Measurements from ENCODE around the gene MADD. TPM values are rescaled to one million over a fixed set of nuclear protein-coding genes. Genes with fewer than 3 reads are reported as not detected.
A peak's percentile ranks its signal among the peaks of the same experiment; 100 is the strongest.

MADD gene
- total RNA-seq, 1 experiment from 2014 or later, result 132 TPM

DNA sequence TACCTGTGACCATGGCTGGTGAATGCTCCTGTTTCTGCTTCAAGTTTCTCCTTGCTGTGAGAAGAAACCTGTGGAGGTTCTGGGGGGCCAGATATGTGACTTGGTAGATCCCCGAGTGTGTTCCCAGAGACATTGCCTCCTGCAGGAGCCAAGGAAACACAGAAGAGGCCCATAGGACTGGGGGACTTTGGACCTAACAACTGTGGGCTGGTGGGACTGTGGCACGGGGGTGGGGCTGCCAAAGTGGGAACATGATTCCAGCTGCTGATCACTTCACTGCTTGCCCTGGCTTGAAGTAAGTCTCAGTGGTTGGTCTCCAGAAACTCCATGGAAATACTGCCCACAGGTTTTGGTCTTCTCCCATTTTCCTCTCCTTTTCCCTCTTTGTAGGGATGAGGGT lies 16.3 kb upstream of the MADD start:
- no peak for DNase-seq (ENCODE audit: low spot score)
- Histone ChIP-seq H3K4me3 (ENCODE audit: low read depth, low read length, poor library complexity, severe bottlenecking) (no peak overlapping the region), H3K27me3 (replicated peaks; ENCODE audit: insufficient read depth, low read depth, low read length, poor library complexity) (no peaks in the 10 kb centered on the region), H3K36me3 (ENCODE audit: insufficient read depth, low read length, poor library complexity, severe bottlenecking) (no peaks in the 10 kb centered on the region), H3K4me1 (ENCODE audit: insufficient read depth, low read length, poor library complexity, severe bottlenecking) (peaks cover 30% of the 10 kb centered on the region), H3K27ac (ENCODE audit: low read depth, low read length, poor library complexity, severe bottlenecking) (peak overlapping the region; percentile 55), H3K9me3 (ENCODE audit: low read depth, low read length, poor library complexity, severe bottlenecking) (no peaks in the 10 kb centered on the region)
- TF ChIP-seq EZH2 (IDR thresholded peaks at IDR 0.05; ENCODE audit: borderline replicate concordance, low read depth, low read length, poor library complexity, severe bottlenecking), result no peak
- TF ChIP-seq, protein P1, sequence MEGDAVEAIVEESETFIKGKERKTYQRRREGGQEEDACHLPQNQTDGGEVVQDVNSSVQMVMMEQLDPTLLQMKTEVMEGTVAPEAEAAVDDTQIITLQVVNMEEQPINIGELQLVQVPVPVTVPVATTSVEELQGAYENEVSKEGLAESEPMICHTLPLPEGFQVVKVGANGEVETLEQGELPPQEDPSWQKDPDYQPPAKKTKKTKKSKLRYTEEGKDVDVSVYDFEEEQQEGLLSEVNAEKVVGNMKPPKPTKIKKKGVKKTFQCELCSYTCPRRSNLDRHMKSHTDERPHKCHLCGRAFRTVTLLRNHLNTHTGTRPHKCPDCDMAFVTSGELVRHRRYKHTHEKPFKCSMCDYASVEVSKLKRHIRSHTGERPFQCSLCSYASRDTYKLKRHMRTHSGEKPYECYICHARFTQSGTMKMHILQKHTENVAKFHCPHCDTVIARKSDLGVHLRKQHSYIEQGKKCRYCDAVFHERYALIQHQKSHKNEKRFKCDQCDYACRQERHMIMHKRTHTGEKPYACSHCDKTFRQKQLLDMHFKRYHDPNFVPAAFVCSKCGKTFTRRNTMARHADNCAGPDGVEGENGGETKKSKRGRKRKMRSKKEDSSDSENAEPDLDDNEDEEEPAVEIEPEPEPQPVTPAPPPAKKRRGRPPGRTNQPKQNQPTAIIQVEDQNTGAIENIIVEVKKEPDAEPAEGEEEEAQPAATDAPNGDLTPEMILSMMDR (conservative IDR thresholded peaks at IDR 0.05; ENCODE audit: low read depth, low read length), result no peak
- POLR2A ChIA-PET (ENCODE audit: low non-redundant PET), result no interaction called here
- BruUV-seq (replicated peaks), result no TSS peak
- CTCF ChIA-PET, result no interaction called here
- intact Hi-C loops (cut with micrococcal nuclease; ENCODE audit: unreplicated experiment), result no loop called here

DNA sequence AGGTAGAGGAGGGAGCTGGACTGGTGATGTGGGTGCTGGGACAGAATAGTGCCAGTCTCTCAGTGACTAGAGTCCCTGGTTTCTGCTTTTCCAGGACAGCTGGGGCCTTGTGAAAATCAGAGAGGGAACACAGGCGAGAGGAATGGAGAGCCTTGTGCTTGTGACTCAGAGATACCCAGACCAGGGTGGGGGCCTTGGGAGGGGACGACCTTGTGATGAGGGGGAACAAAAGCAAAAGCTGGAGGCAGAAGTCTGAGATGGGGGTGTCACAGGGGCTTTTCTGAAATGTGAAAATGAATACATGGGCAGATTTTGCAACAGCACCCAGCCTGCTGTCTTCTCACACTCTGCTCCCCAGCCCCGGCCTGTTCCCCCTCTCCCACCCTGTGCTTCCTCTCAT lies 15.5 kb upstream of the MADD start:
- no peak for TF ChIP-seq EZH2 (IDR thresholded peaks at IDR 0.05; ENCODE audit: borderline replicate concordance, low read depth, low read length, poor library complexity, severe bottlenecking)
- TF ChIP-seq, protein P1 (conservative IDR thresholded peaks at IDR 0.05; ENCODE audit: low read depth, low read length), result no peak
- BruUV-seq (replicated peaks), result no TSS peak
- CTCF ChIA-PET, result no interaction called here
- H3K27ac ChIP-seq (ENCODE audit: low read depth, low read length, poor library complexity, severe bottlenecking), result peak overlapping the region; percentile 55
- no peaks in the 10 kb centered on the region for H3K36me3 ChIP-seq (ENCODE audit: insufficient read depth, low read length, poor library complexity, severe bottlenecking)
- peaks cover 28% of the 10 kb centered on the region for H3K4me1 ChIP-seq (ENCODE audit: insufficient read depth, low read length, poor library complexity, severe bottlenecking)
- POLR2A ChIA-PET (ENCODE audit: low non-redundant PET), result no interaction called here
- no peak for DNase-seq (ENCODE audit: low spot score)
- H3K4me3 ChIP-seq (ENCODE audit: low read depth, low read length, poor library complexity, severe bottlenecking), result no peak overlapping the region
- no peaks in the 10 kb centered on the region for H3K27me3 ChIP-seq (replicated peaks; ENCODE audit: insufficient read depth, low read depth, low read length, poor library complexity)
- intact Hi-C loops (cut with micrococcal nuclease; ENCODE audit: unreplicated experiment), result no loop called here
- H3K9me3 ChIP-seq (ENCODE audit: low read depth, low read length, poor library complexity, severe bottlenecking), result no peaks in the 10 kb centered on the region

DNA sequence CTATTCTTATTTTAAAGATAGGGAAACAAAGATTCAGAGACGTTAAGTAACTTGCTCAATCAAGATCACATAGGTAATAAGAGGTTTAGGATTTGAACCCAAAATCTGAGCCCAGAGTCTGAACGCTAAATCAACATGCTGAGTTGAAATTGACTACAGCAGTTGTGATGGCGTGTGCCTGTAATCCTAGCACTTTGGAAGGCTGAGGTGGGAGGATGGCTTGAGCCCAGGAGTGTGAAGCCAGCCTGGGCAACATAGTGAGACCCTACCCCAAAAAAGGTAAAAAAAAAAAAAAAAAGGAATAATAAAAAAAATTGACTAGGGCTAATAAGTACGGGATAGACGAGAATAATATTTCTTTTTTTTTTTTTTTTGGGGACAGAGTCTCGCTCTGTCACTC lies 13.6 kb upstream of the MADD start:
- Histone ChIP-seq H3K4me1 (ENCODE audit: insufficient read depth, low read length, poor library complexity, severe bottlenecking) (peaks cover 26% of the 10 kb centered on the region), H3K36me3 (ENCODE audit: insufficient read depth, low read length, poor library complexity, severe bottlenecking) (no peaks in the 10 kb centered on the region), H3K27me3 (replicated peaks; ENCODE audit: insufficient read depth, low read depth, low read length, poor library complexity) (no peaks in the 10 kb centered on the region), H3K27ac (ENCODE audit: low read depth, low read length, poor library complexity, severe bottlenecking) (no peak overlapping the region), H3K4me3 (ENCODE audit: low read depth, low read length, poor library complexity, severe bottlenecking) (no peak overlapping the region), H3K9me3 (ENCODE audit: low read depth, low read length, poor library complexity, severe bottlenecking) (no peaks in the 10 kb centered on the region)
- TF ChIP-seq, protein P1 (conservative IDR thresholded peaks at IDR 0.05; ENCODE audit: low read depth, low read length), result no peak
- no peak for TF ChIP-seq EZH2 (IDR thresholded peaks at IDR 0.05; ENCODE audit: borderline replicate concordance, low read depth, low read length, poor library complexity, severe bottlenecking)
- intact Hi-C loops (cut with micrococcal nuclease; ENCODE audit: unreplicated experiment), result no loop called here
- POLR2A ChIA-PET (ENCODE audit: low non-redundant PET), result no interaction called here
- no TSS peak for BruUV-seq (replicated peaks)
- CTCF ChIA-PET, result no interaction called here
- no peak for DNase-seq (ENCODE audit: low spot score)

Data from A673 (cell line).